ENCODE data around the gene ZC3HAV1L. TPM values are rescaled to one million over a fixed set of nuclear protein-coding genes. Genes with fewer than 3 reads are reported as not detected.

ZC3HAV1L gene
- total and polyA plus RNA-seq, 2 experiments from 2014 or later: 2.0 to 11.3 TPM

DNA sequence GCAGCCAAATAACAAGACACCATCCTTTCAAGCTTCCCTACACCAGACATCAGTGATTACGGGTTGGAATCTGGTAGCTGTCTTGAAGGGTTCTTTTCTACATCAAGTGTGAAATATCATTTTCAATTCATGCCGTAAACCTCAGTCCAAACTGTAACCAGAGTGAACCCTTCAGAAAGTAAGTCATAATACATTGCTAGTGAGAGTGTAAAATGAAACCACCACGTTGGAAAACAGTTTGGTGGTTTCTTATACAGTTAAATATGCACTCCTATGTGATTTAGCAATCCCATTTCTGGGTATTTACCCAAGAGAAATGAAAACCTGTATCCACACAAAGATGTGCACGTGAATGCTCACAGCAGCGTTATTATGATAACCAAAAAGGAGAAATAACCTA, 25.6 kb upstream of the ZC3HAV1L start:
- no peaks in the 10 kb centered on the region for H3F3A ChIP-seq (replicated peaks; ENCODE audit: low read depth)
- no peaks in the 10 kb centered on the region for H3K4me1 ChIP-seq (ENCODE audit: insufficient read depth)
- H3K27ac Mint-ChIP-seq: no peak overlapping the region
- H4K20me1 ChIP-seq (replicated peaks; ENCODE audit: insufficient read depth): no peaks in the 10 kb centered on the region
- H3K27me3 Mint-ChIP-seq (ENCODE audit: insufficient read depth, low read depth, poor library complexity): no peaks in the 10 kb centered on the region
- no peak overlapping the region for H3K27ac ChIP-seq (ENCODE audit: low read depth)
- H3K4me2 ChIP-seq: no peak overlapping the region
- no peaks in the 10 kb centered on the region for H3K79me2 ChIP-seq (replicated peaks; ENCODE audit: insufficient read depth)
- no peak overlapping the region for H3K4me3 ChIP-seq
- peaks cover 8% of the 10 kb centered on the region for H3K4me1 Mint-ChIP-seq
- DNase-seq (ENCODE audit: low spot score) (no peak), ATAC-seq (no peak)
- no peaks in the 10 kb centered on the region for H3K9me2 ChIP-seq (ENCODE audit: insufficient read depth)
- H3K36me3 ChIP-seq (ENCODE audit: insufficient read depth): peaks cover 15% of the 10 kb centered on the region
- no peak overlapping the region for H2AFZ ChIP-seq
- TF ChIP-seq, protein P1, sequence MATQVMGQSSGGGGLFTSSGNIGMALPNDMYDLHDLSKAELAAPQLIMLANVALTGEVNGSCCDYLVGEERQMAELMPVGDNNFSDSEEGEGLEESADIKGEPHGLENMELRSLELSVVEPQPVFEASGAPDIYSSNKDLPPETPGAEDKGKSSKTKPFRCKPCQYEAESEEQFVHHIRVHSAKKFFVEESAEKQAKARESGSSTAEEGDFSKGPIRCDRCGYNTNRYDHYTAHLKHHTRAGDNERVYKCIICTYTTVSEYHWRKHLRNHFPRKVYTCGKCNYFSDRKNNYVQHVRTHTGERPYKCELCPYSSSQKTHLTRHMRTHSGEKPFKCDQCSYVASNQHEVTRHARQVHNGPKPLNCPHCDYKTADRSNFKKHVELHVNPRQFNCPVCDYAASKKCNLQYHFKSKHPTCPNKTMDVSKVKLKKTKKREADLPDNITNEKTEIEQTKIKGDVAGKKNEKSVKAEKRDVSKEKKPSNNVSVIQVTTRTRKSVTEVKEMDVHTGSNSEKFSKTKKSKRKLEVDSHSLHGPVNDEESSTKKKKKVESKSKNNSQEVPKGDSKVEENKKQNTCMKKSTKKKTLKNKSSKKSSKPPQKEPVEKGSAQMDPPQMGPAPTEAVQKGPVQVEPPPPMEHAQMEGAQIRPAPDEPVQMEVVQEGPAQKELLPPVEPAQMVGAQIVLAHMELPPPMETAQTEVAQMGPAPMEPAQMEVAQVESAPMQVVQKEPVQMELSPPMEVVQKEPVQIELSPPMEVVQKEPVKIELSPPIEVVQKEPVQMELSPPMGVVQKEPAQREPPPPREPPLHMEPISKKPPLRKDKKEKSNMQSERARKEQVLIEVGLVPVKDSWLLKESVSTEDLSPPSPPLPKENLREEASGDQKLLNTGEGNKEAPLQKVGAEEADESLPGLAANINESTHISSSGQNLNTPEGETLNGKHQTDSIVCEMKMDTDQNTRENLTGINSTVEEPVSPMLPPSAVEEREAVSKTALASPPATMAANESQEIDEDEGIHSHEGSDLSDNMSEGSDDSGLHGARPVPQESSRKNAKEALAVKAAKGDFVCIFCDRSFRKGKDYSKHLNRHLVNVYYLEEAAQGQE (IDR thresholded peaks at IDR 0.05; ENCODE audit: unreplicated experiment): no peak
- TF ChIP-seq ZNF114 (CRISPR knock-in tag; IDR thresholded peaks at IDR 0.05): no peak
- TF ChIP-seq JUNB (IDR thresholded peaks at IDR 0.05; ENCODE audit: unreplicated experiment): no peak
- TF ChIP-seq, protein P2, sequence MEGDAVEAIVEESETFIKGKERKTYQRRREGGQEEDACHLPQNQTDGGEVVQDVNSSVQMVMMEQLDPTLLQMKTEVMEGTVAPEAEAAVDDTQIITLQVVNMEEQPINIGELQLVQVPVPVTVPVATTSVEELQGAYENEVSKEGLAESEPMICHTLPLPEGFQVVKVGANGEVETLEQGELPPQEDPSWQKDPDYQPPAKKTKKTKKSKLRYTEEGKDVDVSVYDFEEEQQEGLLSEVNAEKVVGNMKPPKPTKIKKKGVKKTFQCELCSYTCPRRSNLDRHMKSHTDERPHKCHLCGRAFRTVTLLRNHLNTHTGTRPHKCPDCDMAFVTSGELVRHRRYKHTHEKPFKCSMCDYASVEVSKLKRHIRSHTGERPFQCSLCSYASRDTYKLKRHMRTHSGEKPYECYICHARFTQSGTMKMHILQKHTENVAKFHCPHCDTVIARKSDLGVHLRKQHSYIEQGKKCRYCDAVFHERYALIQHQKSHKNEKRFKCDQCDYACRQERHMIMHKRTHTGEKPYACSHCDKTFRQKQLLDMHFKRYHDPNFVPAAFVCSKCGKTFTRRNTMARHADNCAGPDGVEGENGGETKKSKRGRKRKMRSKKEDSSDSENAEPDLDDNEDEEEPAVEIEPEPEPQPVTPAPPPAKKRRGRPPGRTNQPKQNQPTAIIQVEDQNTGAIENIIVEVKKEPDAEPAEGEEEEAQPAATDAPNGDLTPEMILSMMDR (conservative IDR thresholded peaks at IDR 0.05; ENCODE audit: low read depth in 2 of 2): no peak
- TF ChIP-seq EZH2 (IDR thresholded peaks at IDR 0.05; ENCODE audit: low read depth, unreplicated experiment): no peak
- TF ChIP-seq NANOG (IDR thresholded peaks at IDR 0.05; ENCODE audit: borderline replicate concordance): no peak
- H3K36me3 Mint-ChIP-seq (ENCODE audit: low read depth): peaks cover 25% of the 10 kb centered on the region
- no peaks in the 10 kb centered on the region for H3K27me3 ChIP-seq (ENCODE audit: insufficient read depth)
- H3K4me3 Mint-ChIP-seq: no peak overlapping the region
- no peaks in the 10 kb centered on the region for H3K9me3 Mint-ChIP-seq

DNA sequence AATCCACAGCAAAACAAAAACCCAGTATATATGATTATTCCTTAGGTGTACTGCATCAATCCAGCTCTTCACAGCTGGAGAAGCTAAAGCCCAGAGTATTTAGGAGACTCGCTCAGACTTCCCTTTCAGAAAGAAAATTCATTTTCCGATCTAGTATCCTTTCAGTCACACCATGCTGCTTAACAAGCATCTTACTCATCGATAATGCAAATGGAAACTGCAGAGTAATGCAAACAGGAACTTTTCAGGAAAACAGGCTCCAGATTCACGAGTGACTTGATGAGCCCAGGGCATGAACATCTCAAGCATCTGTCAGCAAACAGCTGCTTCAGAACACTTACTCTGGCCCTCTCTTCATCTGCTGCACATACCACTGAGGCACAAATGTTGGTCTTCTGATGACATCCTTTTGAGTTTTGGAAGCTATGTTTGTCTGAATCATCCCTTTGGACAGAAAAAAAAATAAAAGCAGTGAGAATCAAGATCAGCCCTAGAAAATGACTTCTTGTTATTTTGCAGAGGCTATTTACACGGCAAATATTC, 24.9 kb upstream of the ZC3HAV1L start:
- ATAC-seq (no peak), DNase-seq (ENCODE audit: low spot score) (no peak)
- H3K36me3 ChIP-seq (ENCODE audit: insufficient read depth): peaks cover 15% of the 10 kb centered on the region
- no peak overlapping the region for H3K27ac ChIP-seq (ENCODE audit: low read depth)
- Mint-ChIP-seq H3K27ac (no peak overlapping the region), H3K36me3 (ENCODE audit: low read depth) (peaks cover 20% of the 10 kb centered on the region), H3K4me1 (peaks cover 8% of the 10 kb centered on the region), H3K4me3 (no peak overlapping the region), H3K9me3 (no peaks in the 10 kb centered on the region), H3K27me3 (ENCODE audit: insufficient read depth, low read depth, poor library complexity) (no peaks in the 10 kb centered on the region)
- H4K20me1 ChIP-seq (replicated peaks; ENCODE audit: insufficient read depth): no peaks in the 10 kb centered on the region
- H3K4me2 ChIP-seq: no peak overlapping the region
- no peaks in the 10 kb centered on the region for H3K79me2 ChIP-seq (replicated peaks; ENCODE audit: insufficient read depth)
- H2AFZ ChIP-seq: no peak overlapping the region
- H3K4me3 ChIP-seq: no peak overlapping the region
- no peaks in the 10 kb centered on the region for H3K27me3 ChIP-seq (ENCODE audit: insufficient read depth)
- no peaks in the 10 kb centered on the region for H3K9me2 ChIP-seq (ENCODE audit: insufficient read depth)
- no peaks in the 10 kb centered on the region for H3K4me1 ChIP-seq (ENCODE audit: insufficient read depth)
- no peak for TF ChIP-seq POLR2AphosphoS5 (IDR thresholded peaks at IDR 0.05; ENCODE audit: low read depth)
- TF ChIP-seq, protein P2 (conservative IDR thresholded peaks at IDR 0.05; ENCODE audit: low read depth in 2 of 2): no peak
- TF ChIP-seq, protein P3, sequence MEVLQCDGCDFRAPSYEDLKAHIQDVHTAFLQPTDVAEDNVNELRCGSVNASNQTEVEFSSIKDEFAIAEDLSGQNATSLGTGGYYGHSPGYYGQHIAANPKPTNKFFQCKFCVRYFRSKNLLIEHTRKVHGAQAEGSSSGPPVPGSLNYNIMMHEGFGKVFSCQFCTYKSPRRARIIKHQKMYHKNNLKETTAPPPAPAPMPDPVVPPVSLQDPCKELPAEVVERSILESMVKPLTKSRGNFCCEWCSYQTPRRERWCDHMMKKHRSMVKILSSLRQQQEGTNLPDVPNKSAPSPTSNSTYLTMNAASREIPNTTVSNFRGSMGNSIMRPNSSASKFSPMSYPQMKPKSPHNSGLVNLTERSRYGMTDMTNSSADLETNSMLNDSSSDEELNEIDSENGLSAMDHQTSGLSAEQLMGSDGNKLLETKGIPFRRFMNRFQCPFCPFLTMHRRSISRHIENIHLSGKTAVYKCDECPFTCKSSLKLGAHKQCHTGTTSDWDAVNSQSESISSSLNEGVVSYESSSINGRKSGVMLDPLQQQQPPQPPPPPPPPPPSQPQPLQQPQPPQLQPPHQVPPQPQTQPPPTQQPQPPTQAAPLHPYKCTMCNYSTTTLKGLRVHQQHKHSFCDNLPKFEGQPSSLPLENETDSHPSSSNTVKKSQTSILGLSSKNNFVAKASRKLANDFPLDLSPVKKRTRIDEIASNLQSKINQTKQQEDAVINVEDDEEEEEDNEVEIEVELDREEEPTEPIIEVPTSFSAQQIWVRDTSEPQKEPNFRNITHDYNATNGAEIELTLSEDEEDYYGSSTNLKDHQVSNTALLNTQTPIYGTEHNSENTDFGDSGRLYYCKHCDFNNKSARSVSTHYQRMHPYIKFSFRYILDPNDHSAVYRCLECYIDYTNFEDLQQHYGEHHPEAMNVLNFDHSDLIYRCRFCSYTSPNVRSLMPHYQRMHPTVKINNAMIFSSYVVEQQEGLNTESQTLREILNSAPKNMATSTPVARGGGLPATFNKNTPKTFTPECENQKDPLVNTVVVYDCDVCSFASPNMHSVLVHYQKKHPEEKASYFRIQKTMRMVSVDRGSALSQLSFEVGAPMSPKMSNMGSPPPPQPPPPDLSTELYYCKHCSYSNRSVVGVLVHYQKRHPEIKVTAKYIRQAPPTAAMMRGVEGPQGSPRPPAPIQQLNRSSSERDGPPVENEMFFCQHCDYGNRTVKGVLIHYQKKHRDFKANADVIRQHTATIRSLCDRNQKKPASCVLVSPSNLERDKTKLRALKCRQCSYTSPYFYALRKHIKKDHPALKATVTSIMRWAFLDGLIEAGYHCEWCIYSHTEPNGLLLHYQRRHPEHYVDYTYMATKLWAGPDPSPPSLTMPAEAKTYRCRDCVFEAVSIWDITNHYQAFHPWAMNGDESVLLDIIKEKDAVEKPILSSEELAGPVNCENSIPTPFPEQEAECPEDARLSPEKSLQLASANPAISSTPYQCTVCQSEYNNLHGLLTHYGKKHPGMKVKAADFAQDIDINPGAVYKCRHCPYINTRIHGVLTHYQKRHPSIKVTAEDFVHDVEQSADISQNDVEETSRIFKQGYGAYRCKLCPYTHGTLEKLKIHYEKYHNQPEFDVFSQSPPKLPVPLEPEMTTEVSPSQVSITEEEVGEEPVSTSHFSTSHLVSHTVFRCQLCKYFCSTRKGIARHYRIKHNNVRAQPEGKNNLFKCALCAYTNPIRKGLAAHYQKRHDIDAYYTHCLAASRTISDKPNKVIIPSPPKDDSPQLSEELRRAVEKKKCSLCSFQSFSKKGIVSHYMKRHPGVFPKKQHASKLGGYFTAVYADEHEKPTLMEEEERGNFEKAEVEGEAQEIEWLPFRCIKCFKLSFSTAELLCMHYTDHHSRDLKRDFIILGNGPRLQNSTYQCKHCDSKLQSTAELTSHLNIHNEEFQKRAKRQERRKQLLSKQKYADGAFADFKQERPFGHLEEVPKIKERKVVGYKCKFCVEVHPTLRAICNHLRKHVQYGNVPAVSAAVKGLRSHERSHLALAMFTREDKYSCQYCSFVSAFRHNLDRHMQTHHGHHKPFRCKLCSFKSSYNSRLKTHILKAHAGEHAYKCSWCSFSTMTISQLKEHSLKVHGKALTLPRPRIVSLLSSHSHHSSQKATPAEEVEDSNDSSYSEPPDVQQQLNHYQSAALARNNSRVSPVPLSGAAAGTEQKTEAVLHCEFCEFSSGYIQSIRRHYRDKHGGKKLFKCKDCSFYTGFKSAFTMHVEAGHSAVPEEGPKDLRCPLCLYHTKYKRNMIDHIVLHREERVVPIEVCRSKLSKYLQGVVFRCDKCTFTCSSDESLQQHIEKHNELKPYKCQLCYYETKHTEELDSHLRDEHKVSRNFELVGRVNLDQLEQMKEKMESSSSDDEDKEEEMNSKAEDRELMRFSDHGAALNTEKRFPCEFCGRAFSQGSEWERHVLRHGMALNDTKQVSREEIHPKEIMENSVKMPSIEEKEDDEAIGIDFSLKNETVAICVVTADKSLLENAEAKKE (CRISPR knock-in tag; IDR thresholded peaks at IDR 0.05): no peak
- no peaks in the 10 kb centered on the region for H3F3A ChIP-seq (replicated peaks; ENCODE audit: low read depth)

Measured in GM23338 (cell line).